ENCODE measurements around the gene R3HDM4. TPM values are rescaled to one million over a fixed set of nuclear protein-coding genes. Genes with fewer than 3 reads are reported as not detected.

The R3HDM4 gene
- total and polyA plus RNA-seq, 9 of the 15 experiments (the other 6 are each of a cell fraction or from before 2014, with no cell fraction given) = 3.2 to 154 (median 59.0) TPM

DNA sequence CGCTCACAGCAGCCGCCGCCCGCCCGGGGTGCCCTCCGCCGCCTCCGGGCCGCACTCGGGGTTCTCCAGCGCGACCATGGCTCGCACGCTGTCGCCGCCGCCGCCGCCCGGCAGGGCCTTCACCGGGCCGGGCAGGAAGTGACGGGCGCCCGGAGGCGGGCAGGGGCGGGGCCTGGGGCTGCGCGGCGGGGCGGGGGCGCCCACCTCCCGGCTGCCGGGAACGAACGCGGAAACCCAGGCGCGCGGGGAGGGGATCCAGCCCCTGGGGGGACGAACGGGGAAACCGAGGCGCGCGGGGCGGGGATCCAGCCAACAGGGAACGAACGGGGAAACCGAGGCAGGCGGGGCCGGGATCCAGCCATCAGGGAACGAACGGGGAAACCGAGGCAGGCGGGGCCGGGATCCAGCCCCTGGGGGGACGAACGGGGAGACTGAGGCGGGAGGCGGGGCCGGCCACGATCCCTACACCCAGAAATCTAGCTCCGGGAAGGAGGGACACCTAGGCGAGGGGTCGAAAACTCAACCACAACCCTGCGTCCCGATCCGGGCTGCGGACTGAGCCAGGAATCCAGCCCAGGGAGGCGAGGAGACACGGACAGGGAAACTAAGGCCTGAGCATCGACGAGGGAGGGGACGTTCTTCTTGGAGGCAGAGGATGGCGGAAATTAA is at the start of gene R3HDM4 (continued):
- TF ChIP-seq, protein P1, sequence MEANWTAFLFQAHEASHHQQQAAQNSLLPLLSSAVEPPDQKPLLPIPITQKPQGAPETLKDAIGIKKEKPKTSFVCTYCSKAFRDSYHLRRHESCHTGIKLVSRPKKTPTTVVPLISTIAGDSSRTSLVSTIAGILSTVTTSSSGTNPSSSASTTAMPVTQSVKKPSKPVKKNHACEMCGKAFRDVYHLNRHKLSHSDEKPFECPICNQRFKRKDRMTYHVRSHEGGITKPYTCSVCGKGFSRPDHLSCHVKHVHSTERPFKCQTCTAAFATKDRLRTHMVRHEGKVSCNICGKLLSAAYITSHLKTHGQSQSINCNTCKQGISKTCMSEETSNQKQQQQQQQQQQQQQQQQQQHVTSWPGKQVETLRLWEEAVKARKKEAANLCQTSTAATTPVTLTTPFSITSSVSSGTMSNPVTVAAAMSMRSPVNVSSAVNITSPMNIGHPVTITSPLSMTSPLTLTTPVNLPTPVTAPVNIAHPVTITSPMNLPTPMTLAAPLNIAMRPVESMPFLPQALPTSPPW (CRISPR knock-in tag; IDR thresholded peaks at IDR 0.05) = peak; percentile 93
- TF ChIP-seq, protein P2, sequence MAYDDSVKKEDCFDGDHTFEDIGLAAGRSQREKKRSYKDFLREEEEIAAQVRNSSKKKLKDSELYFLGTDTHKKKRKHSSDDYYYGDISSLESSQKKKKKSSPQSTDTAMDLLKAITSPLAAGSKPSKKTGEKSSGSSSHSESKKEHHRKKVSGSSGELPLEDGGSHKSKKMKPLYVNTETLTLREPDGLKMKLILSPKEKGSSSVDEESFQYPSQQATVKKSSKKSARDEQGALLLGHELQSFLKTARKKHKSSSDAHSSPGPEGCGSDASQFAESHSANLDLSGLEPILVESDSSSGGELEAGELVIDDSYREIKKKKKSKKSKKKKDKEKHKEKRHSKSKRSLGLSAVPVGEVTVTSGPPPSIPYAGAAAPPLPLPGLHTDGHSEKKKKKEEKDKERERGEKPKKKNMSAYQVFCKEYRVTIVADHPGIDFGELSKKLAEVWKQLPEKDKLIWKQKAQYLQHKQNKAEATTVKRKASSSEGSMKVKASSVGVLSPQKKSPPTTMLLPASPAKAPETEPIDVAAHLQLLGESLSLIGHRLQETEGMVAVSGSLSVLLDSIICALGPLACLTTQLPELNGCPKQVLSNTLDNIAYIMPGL (CRISPR knock-in tag; IDR thresholded peaks at IDR 0.05) = no peak
- TF ChIP-seq ZBTB1 (CRISPR knock-in tag; IDR thresholded peaks at IDR 0.05; ENCODE audit: borderline replicate concordance, low read depth) (0 out of 2 replicates have a peak, but pooled peaks have one; percentile 31), SLC30A9 (CRISPR knock-in tag; IDR thresholded peaks at IDR 0.05) (no peak), HMG20A (CRISPR knock-in tag; conservative IDR thresholded peaks at IDR 0.05) (no peak), ZNF584 (CRISPR knock-in tag; IDR thresholded peaks at IDR 0.05; ENCODE audit: low read depth) (no peak), FOXJ2 (tag; IDR thresholded peaks at IDR 0.05) (no peak), RFX5 (IDR thresholded peaks at IDR 0.05; ENCODE audit: low read depth, low read length) (no peak), ZNF121 (CRISPR knock-in tag; conservative IDR thresholded peaks at IDR 0.05) (no peak), SP1 (CRISPR knock-in tag; IDR thresholded peaks at IDR 0.05) (peak; percentile 47; the same call in 1 of the 2 replicates), NRF1 (conservative IDR thresholded peaks at IDR 0.05 in 1 of 2, IDR thresholded peaks at IDR 0.05 in 1 of 2) (no peak), SREBF1 (IDR thresholded peaks at IDR 0.05; ENCODE audit: borderline replicate concordance, low read depth, low read length) (no peak), MYNN (IDR thresholded peaks at IDR 0.05) (no peak), MYNN (CRISPR knock-in tag; IDR thresholded peaks at IDR 0.05) (no peak), BMI1 (IDR thresholded peaks at IDR 0.05; ENCODE audit: low read length) (no peak), CBX5 (IDR thresholded peaks at IDR 0.05; ENCODE audit: borderline replicate concordance, low read depth) (no peak), CCNT2 (IDR thresholded peaks at IDR 0.05; ENCODE audit: borderline replicate concordance, extremely low read depth, insufficient read length, low read depth, low read length) (peak; percentile 21)
- TF ChIP-seq, protein P3, sequence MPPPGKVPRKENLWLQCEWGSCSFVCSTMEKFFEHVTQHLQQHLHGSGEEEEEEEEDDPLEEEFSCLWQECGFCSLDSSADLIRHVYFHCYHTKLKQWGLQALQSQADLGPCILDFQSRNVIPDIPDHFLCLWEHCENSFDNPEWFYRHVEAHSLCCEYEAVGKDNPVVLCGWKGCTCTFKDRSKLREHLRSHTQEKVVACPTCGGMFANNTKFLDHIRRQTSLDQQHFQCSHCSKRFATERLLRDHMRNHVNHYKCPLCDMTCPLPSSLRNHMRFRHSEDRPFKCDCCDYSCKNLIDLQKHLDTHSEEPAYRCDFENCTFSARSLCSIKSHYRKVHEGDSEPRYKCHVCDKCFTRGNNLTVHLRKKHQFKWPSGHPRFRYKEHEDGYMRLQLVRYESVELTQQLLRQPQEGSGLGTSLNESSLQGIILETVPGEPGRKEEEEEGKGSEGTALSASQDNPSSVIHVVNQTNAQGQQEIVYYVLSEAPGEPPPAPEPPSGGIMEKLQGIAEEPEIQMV (tag; conservative IDR thresholded peaks at IDR 0.05; ENCODE audit: low read depth) = no peak

All from K562 (cell line).